NCI-H748 treated with DMSO at 0.1 percent for 48 hours (cell line): Measurements from ENCODE around the gene FOXL1.

Experiments
- DNase-seq: peaks from one replicate; lab custom pipeline; 2025; lab: John Stamatoyannopoulos, UW

The FOXL1 gene

GRCh38 chr16:86605950-86606349 lies 27.6 kb downstream of the FOXL1 start:
- DNase-seq = no peak

DNA sequence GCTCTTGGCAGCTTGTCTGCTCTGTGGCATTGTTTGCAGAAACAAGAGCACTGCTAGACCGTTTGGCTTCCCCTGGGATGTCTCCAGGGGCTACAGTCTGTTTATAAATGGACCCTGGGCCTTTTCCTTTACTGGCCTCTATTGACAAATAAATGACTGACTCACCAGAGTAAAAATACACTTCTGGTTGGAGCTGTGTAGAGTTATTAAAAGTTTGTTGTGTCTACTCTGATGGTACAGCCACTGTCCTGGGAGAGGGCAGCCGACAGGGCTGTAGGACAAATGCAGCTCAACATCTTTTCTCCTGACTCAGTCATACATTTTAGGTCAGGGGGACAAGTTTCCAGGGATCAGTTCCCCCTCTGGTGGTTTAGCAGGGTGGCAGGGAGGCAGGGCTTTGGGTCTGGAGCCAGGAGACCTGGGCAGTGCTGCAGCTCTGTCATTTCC lies 30.0 kb downstream of the FOXL1 start:
- no peak for DNase-seq

DNA sequence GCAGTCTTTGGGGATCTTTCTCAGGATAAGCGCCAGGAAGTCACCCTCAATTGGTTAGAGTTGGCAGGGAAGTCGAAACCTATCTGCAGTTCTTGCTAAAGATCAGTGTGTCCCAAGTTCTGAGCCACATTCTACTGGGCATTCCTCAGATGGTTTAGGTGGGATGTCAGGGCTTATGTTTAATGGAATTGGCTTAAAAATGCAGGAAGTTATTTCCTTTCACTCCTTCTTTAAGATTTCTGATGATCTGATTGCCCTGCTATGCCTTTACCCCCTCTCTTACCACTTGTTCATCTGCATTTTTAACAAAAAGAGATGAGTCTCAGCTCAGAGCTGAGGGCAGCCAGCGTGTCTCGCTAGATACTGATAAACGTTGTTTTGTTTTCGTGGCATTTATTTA lies 30.8 kb downstream of the FOXL1 start:
- DNase-seq = no peak

DNA sequence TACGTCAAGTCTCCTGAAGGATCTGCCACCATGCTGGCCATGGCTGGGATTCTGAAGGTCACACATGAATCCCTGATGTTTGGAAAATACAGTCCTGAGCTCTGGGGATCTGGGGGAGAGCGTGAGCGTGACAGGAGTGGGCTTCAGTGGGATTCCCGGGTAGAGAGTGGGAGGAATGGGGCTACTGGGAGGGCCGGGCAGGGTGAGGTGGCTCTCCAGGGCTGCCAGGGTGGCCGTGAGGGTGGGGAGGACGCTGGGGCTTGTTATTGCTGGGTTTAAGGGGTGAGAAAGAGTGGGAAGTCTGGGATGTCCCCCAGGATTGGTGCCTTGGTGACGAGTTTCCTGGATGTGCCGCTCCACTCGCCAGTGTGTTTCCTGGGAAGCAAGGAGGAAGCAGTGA lies 31.3 kb downstream of the FOXL1 start:
- no peak for DNase-seq

- no peak for DNase-seq
These were observed 32.6 kb downstream of the FOXL1 start for GRCh38 chr16:86610779-86611524.

GRCh38 chr16:86611525-86611855 lies 33.1 kb downstream of the FOXL1 start:
- DNase-seq = no peak

DNA sequence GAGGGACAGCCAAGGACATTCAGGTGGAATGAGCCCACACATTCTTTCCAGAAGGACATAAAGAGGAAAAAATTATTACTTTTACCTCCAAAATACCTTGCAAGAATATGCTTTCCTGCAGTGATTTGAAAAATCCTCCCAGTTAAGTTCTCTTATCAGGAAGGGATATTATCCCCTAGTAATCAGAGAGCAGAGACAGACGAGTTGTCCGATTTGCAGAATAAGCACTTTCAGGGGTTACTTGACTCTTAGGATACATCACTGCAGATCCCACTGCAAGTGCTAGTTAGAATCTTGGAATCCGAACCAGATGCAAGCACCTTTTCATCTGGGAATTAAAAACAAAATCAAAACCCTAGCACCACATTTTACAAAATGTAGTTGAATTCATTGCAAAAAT lies 33.6 kb downstream of the FOXL1 start:
- DNase-seq = no peak

- no peak for DNase-seq
These were observed 36.4 kb downstream of the FOXL1 start for GRCh38 chr16:86614699-86615098.

DNA sequence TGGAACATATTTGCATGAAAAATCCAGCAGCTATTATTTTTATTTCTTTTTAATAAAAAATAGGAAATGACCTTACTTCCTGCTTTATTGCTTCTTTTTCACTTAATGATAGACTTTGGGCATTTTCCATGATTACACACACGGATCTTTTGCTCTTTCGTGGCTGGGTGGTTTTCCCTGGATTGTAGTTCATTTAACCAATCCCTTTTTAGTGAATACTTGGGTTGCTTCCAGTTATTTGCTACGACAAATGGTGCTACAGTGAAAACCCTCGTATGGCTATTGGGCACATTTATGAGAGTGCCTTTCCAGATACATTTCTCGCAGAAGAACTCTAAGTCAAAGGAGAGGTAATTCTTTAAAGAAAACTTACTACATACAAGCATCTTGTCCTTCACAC lies 38.6 kb downstream of the FOXL1 start:
- DNase-seq = no peak

DNA sequence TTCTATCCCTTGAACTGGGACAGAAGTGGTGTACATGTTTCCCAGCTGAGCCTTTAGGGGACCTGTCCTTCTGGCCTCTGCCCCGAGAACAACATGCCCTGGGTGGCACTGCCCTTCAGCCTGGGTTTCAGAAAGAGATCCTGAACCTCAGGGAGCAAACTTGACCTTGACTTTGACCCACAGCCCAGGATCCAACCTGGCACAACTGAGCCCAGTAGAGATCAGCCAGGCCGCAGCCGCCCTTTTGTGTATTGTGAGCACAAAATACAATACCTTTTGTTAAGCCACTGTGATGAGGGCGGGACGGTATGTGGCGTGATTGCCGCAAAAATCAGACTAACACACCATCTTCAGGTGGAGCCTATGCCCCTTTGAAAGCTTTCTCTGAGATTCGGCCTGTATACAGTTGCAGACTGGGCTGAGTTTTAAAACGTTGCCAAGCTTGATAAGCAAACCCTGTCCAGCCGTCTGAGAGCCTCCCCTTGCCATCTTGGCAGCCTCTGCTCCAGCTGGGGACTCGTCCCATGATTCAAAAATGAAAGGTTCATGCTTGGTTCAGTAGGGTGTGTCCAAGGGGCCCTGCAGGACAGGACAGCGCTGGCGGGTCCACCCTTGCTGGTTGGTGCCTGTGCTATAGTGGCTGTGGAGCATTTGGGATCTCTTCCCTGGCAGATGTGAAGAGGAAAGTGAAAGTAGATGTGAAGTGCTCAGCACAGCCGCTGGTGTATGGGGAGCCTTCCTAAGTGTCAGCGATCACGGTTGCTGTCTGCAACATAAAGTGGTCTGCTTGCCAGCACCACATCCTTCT lies 40.3 kb downstream of the FOXL1 start:
- peak; percentile 12 for DNase-seq

DNA sequence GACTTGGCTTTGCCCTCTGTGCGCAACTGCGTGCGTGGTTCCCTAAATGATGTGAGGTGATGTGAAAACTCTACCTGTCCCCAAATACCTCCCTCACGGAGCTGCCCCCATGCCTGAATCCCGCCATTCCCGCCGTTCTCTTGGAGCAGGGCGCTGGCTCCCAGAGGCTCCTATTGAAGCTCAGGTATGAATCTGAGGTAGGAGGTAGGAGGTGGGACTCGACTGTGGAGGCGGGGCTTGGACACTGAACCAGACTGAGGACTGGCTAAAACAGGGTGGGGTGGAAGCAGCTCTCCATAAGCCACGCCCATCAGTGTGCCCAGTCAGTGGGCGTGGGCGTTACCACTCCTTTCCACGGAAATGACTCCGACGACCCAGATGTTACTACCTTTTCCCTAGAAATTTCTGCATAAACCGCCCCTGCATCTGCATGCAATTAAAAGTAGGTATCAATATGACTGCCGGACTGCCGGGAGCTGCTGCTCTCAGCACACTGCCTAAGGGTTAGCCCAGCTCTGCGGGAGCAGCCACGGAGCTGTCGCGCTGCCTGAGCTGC lies 41.0 kb downstream of the FOXL1 start:
- DNase-seq = peak; percentile 60

DNA sequence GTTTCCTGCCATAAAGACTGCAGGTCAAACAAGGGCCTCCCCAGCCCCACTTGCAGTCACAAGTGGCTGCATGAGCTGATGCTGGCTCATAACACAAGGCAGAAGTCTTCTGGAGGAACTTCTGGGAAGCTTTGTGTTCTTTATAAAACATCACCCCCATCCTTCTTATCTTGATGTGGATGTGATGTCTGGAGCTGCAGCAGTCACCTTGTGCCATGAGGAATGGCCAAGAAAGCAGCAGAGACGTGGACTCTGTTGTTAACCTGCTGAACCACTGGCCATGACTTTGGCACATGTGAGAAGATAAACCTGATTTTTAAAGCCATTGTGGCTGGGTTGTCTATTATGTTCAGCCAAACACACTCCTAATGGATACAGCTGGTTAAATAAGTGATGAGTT lies 41.8 kb downstream of the FOXL1 start:
- no peak for DNase-seq

DNA sequence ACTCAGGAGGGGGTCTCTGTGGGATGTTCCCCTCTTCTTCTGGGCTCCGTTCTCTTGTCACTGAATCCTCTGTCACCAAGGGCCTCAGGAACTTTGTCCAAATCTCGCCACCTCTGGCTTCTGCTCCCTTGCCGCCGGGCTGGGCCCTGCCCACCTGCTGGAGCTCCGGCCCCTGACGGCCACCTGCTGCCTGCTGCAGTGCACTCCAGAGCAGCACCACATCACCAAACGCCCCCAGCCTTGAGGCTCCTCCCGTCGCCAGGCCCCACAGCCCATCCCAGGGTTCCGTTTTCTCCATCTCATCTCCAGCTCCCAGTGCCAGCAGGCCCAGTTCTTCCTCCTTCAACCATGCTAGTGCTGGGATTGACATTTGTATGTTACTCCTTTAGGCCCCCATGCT lies 43.6 kb downstream of the FOXL1 start:
- DNase-seq = no peak

DNA sequence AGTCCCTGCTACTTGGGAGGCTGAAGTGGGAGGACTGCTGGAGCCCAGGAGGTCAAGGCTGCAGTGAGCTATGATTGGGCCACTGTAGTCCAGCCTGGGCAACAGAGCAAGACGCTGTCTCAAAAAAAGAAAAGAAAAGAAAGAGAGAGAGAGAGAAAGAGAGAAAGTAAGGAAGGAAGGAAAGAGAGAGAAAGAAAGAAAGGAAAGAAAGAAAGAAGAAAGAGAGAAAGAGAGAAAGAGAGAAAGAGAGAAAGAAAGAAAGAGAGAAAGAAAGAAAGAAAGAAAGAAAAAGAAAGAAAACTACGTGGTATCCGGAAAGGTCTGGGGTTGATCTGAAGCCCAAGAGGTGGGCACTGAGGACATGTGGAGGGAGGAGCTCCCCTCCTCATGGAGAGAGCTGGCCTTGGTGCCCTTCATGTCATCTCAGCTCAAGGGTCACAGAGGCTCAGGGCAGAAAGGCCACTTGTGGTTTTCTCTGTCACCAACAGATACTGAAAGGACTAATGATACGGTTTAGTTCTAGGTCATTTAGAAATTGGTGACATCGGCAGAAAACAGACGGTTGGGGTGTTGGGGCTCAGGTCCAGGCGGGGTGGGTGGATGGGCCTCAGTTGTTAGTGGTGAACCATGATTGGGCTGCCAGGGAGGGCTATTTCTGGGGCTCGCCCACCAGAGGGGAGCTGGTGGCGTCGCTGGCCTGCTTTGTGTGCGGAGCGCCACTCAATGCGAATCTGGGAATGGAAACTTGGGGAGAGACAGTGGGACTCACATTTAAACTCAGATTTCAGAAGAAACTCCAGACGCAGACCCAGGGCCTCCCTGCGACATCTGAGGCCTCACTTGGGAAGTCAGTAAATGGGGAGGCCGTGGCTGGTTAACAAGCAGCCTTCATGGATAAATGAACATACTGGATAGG lies 44.6 kb downstream of the FOXL1 start:
- DNase-seq = no peak

- DNase-seq = no peak
These were observed 46.7 kb downstream of the FOXL1 start for GRCh38 chr16:86625029-86625428.

DNA sequence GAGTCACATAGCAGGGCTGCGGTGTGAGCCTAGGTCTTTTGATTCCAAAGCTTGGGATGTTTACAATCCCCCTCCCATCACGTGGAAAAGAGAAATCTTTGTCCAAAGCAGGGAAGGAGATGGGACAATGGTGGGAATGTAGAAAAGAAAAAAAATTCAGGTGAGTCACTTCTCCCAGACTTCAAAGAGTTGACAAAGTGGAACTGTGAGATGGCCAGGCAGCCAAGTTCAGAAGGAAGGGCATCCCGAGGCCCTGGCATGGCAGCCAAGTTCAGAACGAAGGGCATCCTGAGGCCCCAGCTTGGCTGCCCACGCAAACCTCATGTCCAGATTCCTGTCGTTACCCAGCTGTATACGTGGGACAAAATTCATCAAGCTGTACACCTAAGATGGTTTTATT lies 47.5 kb downstream of the FOXL1 start:
- DNase-seq = no peak

DNA sequence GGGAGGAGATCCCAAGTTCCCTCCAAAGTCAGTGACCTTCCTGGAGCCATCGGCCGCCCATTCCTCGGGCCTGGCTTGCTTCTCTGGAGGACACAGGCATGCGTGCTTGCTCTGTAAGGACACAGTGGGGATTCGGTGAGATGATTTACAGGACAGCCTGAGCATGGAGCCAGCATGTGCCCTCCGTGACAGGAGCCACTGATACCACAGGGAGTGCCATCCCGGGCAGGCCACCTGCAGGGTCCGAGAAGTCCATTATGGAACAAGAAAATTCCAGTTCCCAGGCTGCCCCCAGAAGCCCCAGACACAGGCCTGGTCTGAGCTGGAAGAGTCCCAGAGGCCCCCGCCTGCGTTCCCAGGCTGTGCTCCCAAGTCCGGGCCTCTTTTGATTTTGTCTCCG lies 47.9 kb downstream of the FOXL1 start:
- DNase-seq = no peak

DNA sequence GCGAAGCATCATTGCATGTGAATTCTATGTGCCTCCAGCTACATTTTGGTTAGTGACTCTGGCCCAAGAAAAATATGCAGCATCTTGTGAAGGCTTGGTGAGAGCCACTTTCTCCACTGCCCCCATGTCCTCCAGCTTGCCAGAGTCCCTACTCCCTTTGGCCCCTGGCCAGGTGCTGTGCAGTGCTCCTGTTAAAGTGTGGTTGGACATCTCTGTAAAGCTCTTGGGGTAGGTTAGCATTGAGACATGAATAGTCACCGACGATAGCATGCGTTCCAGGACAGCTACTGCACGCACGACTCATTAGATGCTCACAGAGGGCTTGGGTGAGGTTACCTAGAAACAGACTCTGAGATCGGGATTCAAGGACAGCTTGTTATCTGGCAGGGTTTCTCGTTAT lies 48.6 kb downstream of the FOXL1 start:
- DNase-seq = no peak

DNA sequence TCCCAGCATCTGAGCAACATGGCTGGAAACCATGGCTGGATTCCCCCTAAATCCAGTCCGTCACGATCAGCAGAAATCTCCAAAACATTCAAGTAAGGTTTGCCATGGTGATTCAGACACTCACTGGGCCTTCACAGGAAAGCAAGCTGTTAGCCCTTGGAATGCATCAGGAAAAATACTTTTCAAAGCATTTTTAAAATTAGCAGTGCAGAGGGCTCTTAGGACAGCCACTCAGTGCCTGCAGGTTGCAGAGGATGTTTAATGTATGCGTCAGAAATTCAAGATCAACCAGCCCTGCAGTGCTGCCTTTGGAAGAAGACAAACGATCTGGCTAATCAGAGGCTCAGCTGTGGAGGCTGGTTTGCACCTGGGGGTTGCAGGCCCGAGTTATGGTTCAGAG lies 50.3 kb downstream of the FOXL1 start:
- DNase-seq = no peak

DNA sequence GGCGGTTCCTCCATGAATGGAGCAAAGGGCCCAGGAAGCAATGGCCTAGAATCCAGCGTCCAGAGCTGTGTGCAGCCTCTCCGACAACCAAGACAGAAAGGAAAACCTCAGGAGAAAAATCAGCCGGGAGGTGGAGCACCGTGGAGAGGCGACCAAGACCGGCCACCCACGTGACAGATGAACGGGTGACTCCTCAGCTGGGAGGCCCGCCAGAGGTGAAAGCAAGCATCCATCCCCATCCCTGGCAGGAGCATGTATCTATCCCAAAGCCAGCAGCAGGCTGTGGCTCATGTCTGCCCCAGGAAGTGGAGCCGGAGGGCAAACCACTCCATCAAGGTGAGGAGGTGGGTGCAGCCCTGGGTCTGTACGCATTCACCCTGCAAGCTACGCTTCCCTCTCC lies 52.1 kb downstream of the FOXL1 start:
- no peak for DNase-seq

- no peak for DNase-seq
These were observed 53.1 kb downstream of the FOXL1 start for GRCh38 chr16:86631444-86631843.
